ENCODE data around the gene UBE3D.

DNA sequence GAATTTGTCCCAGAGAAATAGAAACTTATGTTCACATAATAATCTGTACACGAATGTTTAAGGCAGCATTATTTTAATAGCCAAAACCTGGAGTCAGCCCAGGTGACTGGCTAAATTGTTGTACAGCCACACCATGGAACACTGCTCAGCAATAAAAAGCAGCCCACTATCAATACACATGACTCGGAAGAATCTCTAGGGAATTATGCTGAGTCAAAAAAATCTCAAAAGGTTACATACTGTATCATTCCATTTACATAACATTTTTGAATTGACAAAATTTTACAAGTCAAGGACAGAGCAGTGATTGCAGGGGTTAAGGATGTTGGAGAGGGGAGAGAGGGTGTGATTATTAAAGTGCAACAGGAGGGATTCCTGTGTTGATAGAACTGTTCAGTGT lies 163.4 kb downstream of the UBE3D start:
- TF ChIP-seq CTCF (IDR thresholded peaks at IDR 0.05), result no peak
- no peak for TF ChIP-seq POLR2A (IDR thresholded peaks at IDR 0.05)
